PC-3 (cell line): Measurements from ENCODE around the gene PRKCD.

Experiments
- EZH2 ChIP-seq: fragments of 300-600 bp; sonication (generic); IDR thresholded peaks from one replicate; pipeline ENCODE4 v1.6.1; 2017; ENCODE audit warnings: antibody characterized with exemption, mild to moderate bottlenecking, low read length; ENCODE audit not compliant: unreplicated experiment
- EZH2phosphoT487 ChIP-seq: fragments of 300-600 bp; sonication (generic); IDR thresholded peaks from 2 replicates; pipeline ENCODE4 v1.6.1; 2018; ENCODE audit warnings: mild to moderate bottlenecking, antibody characterized with exemption, low read length, borderline replicate concordance
- TF ChIP-seq, protein P1 (sequence below): fragments of 300-600 bp; sonication (generic); conservative IDR thresholded peaks from 2 replicates; pipeline ENCODE4 v1.5.1; 2017; ENCODE audit warnings: antibody characterized with exemption, low read depth, mild to moderate bottlenecking, low read length

- TF ChIP-seq, protein P1, sequence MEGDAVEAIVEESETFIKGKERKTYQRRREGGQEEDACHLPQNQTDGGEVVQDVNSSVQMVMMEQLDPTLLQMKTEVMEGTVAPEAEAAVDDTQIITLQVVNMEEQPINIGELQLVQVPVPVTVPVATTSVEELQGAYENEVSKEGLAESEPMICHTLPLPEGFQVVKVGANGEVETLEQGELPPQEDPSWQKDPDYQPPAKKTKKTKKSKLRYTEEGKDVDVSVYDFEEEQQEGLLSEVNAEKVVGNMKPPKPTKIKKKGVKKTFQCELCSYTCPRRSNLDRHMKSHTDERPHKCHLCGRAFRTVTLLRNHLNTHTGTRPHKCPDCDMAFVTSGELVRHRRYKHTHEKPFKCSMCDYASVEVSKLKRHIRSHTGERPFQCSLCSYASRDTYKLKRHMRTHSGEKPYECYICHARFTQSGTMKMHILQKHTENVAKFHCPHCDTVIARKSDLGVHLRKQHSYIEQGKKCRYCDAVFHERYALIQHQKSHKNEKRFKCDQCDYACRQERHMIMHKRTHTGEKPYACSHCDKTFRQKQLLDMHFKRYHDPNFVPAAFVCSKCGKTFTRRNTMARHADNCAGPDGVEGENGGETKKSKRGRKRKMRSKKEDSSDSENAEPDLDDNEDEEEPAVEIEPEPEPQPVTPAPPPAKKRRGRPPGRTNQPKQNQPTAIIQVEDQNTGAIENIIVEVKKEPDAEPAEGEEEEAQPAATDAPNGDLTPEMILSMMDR: peak; percentile 57
- no peak for TF ChIP-seq EZH2
- no peak for TF ChIP-seq EZH2phosphoT487
Observed at GRCh38 chr3:53199834-53200233, 38.8 kb downstream of the PRKCD start.
